NT2/D1 (cell line): Measurements from ENCODE around the gene ARGFX.

Source experiments
- SUZ12 ChIP-seq: IDR thresholded peaks from 2 replicates; pipeline ENCODE4 v1.6.1; 2011; ENCODE audit not compliant: insufficient read length, insufficient read depth; ENCODE audit errors: extremely low read depth
- YY1 ChIP-seq: IDR thresholded peaks from 2 replicates; pipeline ENCODE4 v1.6.1; 2011; ENCODE audit not compliant: insufficient read length, insufficient read depth

DNA sequence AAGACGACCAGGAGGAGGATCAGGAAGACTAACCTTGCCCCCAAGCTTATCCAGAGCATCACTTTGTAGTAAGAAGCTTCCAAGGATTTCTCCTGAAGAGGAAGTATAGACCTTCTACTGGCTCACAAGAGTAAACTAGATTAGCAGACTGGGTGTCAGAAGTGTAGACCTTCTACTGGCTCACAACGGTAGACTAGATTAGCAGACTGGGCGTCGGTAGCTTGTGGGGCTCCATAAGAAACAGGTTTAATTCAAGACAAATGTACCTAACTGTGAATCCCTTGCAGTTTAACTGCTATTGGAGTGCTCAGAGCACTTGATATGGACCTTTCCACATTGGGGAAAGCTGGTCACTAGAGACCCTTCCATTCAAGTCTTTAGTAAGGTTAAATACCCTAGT, 38.4 kb downstream of the ARGFX start:
- no peak for TF ChIP-seq YY1
- no peak for TF ChIP-seq SUZ12
